B cell (primary cell): ENCODE results near the gene TRNAU1AP. TPM values are rescaled to one million over a fixed set of nuclear protein-coding genes. Genes with fewer than 3 reads are reported as not detected.
A peak's percentile ranks its signal among the peaks of the same experiment; 100 is the strongest.

ENCODE experiments used
- ATAC-seq: fragments of 200-7000 bp; cut with Tn5 transposase; one replicate; pipeline ENCODE4 v1.10.0; 2021; ENCODE audit warnings: low read depth, mild to moderate bottlenecking, moderate number of reproducible peaks, moderate library complexity
- CTCF ChIA-PET: fragments of 350-600 bp; sonication (Branson Sonifier 250); formaldehyde crosslinking; loops from one replicate; lab custom pipeline; 2021; ENCODE audit warnings: antibody characterized with exemption, inconsistent platforms; lab: Charles Lee
- POLR2A ChIA-PET: fragments of 350-600 bp; sonication (Branson Sonifier 250); formaldehyde crosslinking; loops from one replicate; lab custom pipeline; 2021; ENCODE audit warnings: antibody characterized with exemption; lab: Charles Lee
- DNase-seq: peaks from one replicate; pipeline ENCODE4 v3.0.0; 2013
- H2AFZ ChIP-seq: 2 replicates; pipeline ENCODE4 v1.6.1; 2012; ENCODE audit warnings: mild to moderate bottlenecking, low read depth, low read length; ENCODE audit not compliant: insufficient read depth, poor library complexity, severe bottlenecking
- H3K27ac ChIP-seq, 2 donors: 1 replicate in 1 of 2; 2 replicates in 1 of 2; pipeline ENCODE4 v1.5.1; 2012 to 2013; ENCODE audit warnings: low read length in 2 of 2, mild to moderate bottlenecking in 2 of 2, moderate library complexity in 1 of 2
- H3K27me3 ChIP-seq, 4 experiments: fragments of 200-600 bp in 1 of 4; sonication (generic) in 1 of 4; replicated peaks in 1 of 4; 1 replicate in 2 of 4; 2 replicates in 2 of 4; pipeline versions ENCODE4 v1.6.1 to v1.7.0; 2013 to 2016; ENCODE audit warnings: low read length in 3 of 4, mild to moderate bottlenecking in 2 of 4, mixed read lengths in 1 of 4, moderate library complexity in 1 of 4; ENCODE audit not compliant: insufficient read depth in 4 of 4, control insufficient read depth in 3 of 4; ENCODE audit errors: control extremely low read depth in 1 of 4
- H3K36me3 ChIP-seq, 2 experiments: replicated peaks in 1 of 2; 1 replicate in 1 of 2; 2 replicates in 1 of 2; pipeline versions ENCODE4 v1.6.1 to v1.7.1; 2013; ENCODE audit warnings: low read length in 1 of 2; ENCODE audit not compliant: insufficient read depth in 2 of 2, control insufficient read depth in 1 of 2; ENCODE audit errors: control extremely low read depth in 1 of 2, extremely low read depth in 1 of 2
- H3K4me1 ChIP-seq, 2 donors: fragments of 200-600 bp in 1 of 2; sonication (generic) in 1 of 2; 1 replicate in 1 of 2; 2 replicates in 1 of 2; pipeline versions ENCODE4 v1.5.1 to v1.6.1; 2013 to 2017; ENCODE audit warnings: low read length in 2 of 2; ENCODE audit not compliant: control insufficient read depth in 2 of 2, insufficient read depth in 2 of 2
- H3K4me2 ChIP-seq: replicated peaks from 2 replicates; pipeline ENCODE3; 2012; ENCODE audit warnings: mild to moderate bottlenecking, low read depth, low read length; ENCODE audit not compliant: poor library complexity, severe bottlenecking
- H3K4me3 ChIP-seq, 5 experiments: fragments of 200-600 bp in 1 of 5; sonication (generic) in 1 of 5; 1 replicate in 3 of 5; 2 replicates in 2 of 5; pipeline versions ENCODE4 v1.5.1 to v1.7.0; 2011 to 2016; ENCODE audit warnings: low read length in 4 of 5, mild to moderate bottlenecking in 4 of 5, low read depth in 2 of 5, control low read depth in 1 of 5, moderate library complexity in 1 of 5; ENCODE audit not compliant: insufficient read depth in 1 of 5; ENCODE audit errors: control extremely low read depth in 1 of 5, extremely low read depth in 1 of 5
- H3K79me2 ChIP-seq: fragments of 200-600 bp; sonication (generic); one replicate; pipeline ENCODE4 v1.6.0; 2016; ENCODE audit warnings: low read length; ENCODE audit not compliant: control insufficient read depth, insufficient read depth
- H3K9ac ChIP-seq: fragments of 200-600 bp; sonication (generic); 2 replicates; pipeline ENCODE4 v1.6.1; 2017; ENCODE audit warnings: mild to moderate bottlenecking, low read length, moderate library complexity
- H3K9me3 ChIP-seq, 3 donors: one replicate each; pipeline versions ENCODE4 v1.6.1 to v1.7.1; 2013; ENCODE audit warnings: low read length in 2 of 3; ENCODE audit not compliant: control insufficient read depth in 2 of 3, insufficient read depth in 1 of 3; ENCODE audit errors: control extremely low read depth in 1 of 3
- H4K20me1 ChIP-seq: 2 replicates; pipeline ENCODE4 v1.6.0; 2012; ENCODE audit warnings: mild to moderate bottlenecking, low read length; ENCODE audit not compliant: insufficient read depth, control insufficient read depth, poor library complexity, severe bottlenecking
- H3K27ac Mint-ChIP-seq: one replicate; pipeline ENCODE4 v1.8.0; 2021; ENCODE audit warnings: mixed read lengths
- H3K27me3 Mint-ChIP-seq: one replicate; pipeline ENCODE4 v1.8.0; 2021; ENCODE audit warnings: mixed read lengths
- H3K4me1 Mint-ChIP-seq: one replicate; pipeline ENCODE4 v1.8.0; 2021; ENCODE audit warnings: mixed read lengths
- H3K4me3 Mint-ChIP-seq: one replicate; pipeline ENCODE4 v1.8.0; 2021; ENCODE audit warnings: mixed read lengths
- H3K9me3 Mint-ChIP-seq: one replicate; pipeline ENCODE4 v1.8.0; 2022; ENCODE audit warnings: mixed read lengths; ENCODE audit not compliant: insufficient read depth
- EZH2 ChIP-seq: IDR thresholded peaks from 2 replicates; pipeline ENCODE4 v1.6.1; 2012; ENCODE audit warnings: borderline replicate concordance, low read depth, mild to moderate bottlenecking, moderate library complexity, low read length; ENCODE audit not compliant: insufficient read depth, poor library complexity, severe bottlenecking
- WGBS: methylation state at CpG from one replicate; pipeline ENCODE4 v1.1.5; 2013; ENCODE audit warnings: missing lambda C conversion rate; ENCODE audit not compliant: insufficient coverage; 5-methylcytosine and 5-hydroxymethylcytosine counted together
- intact Hi-C: fragments of 100-400 bp; cut with micrococcal nuclease; formaldehyde crosslinking; loops from one replicate; pipeline ENCODE4 v1.10.0; 2022
- polyA plus RNA-seq: library from polyadenylated mRNA; depleted of rRNA; stranded (reverse); fragments of >200 nt; gene quantifications from 2 replicates; pipeline ENCODE4 v1.2.3, GENCODE V29; 2012
- total RNA-seq, 2 donors: library from RNA; stranded (reverse); fragments of 120-200 nt in 1 of 2; gene quantifications; 1 replicate in 1 of 2; 2 replicates in 1 of 2; pipeline versions ENCODE4 v1.2.3 to v1.2.4, GENCODE V29; 2013 to 2022
- TF ChIP-seq, protein P1 (sequence below): fragments of 200-600 bp; IDR thresholded peaks from one replicate; pipeline ENCODE4 v1.8.0; 2022; ENCODE audit warnings: antibody characterized with exemption, mild to moderate bottlenecking

The TRNAU1AP gene
- total and polyA plus RNA-seq, 2 donors (not counting 1 experiment from before 2014, with no cell fraction given), result 39.8 to 45.2 TPM

DNA sequence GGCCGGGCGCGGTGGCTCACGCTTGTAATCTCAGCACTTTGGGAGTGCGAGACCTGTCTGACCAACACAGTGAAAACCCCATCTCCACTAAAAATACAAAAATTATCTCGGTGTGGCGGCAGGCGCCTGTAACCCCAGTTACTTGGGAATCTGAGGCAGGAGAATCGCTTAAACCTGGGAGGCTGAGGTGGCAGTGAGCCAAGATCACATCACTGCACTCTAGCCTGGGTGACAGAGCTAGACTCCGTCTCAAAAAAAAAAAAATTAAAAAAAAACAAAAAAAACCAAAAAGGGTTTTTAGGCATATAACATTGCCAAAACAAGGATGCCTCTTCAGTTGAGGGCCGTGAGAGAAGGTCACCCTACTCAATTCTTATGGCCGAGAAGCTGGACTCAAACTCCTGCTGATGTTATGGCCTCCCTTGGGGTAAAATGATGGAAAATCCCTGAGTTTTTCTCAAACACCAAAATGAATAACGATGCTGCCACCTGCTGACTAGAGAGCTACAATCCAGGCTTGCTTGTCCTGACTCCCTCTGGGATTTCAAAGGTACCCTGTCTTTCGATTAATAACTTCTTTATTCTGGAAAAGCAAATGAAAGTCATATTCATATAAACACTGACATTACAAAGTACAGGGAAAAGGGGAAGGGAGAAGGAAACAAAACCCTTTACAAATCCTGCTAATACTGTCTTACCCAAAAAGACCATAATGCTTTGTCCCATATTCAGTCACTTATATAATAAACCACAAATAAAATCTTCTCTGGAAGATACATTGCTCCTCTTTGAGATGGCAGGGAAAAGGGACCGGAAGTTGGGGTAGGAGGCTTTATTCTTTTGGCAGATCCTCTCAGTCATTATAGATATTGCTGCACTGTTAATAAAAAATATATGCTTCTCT lies 49.9 kb downstream of the TRNAU1AP start:
- Histone ChIP-seq H3K27me3 (no peaks in the 10 kb centered on the region), H3K79me2 (no peaks in the 10 kb centered on the region), H3K9ac (no peak overlapping the region), H3K9me3 (no peaks in the 10 kb centered on the region), H3K36me3 (peaks cover 6 to 36% of the 10 kb centered on the region in 2 experiments), H3K4me1 (no peaks in the 10 kb centered on the region), H3K4me3 (no peak overlapping the region), H3K27ac (no peak overlapping the region), H3K4me2 (no peak overlapping the region), H2AFZ (no peak overlapping the region), H4K20me1 (no peaks in the 10 kb centered on the region)
- H3K27ac Mint-ChIP-seq, result no peak overlapping the region
- H3K4me3 Mint-ChIP-seq, result no peak overlapping the region
- intact Hi-C loops, result loop anchor here (1.0 kb wide), 2 partner anchors 84 to 193 kb away; no protein-coding TSS in a partner anchor
- H3K27me3 Mint-ChIP-seq, result no peaks in the 10 kb centered on the region
- WGBS, result 92% methylated on average over 11 of the region's 15 CpGs
- ATAC-seq (peak; percentile 28), DNase-seq (peak; percentile 57)
- CTCF ChIA-PET, result interaction anchor here (0.6 to 5.1 kb wide), 22 partner anchors 12 to 866 kb away, joined by 3 to 49 read pairs (median 5); partner anchors contain the start of gene YTHDF2
- no peaks in the 10 kb centered on the region for H3K9me3 Mint-ChIP-seq
- no peaks in the 10 kb centered on the region for H3K4me1 Mint-ChIP-seq
- TF ChIP-seq, protein P1, sequence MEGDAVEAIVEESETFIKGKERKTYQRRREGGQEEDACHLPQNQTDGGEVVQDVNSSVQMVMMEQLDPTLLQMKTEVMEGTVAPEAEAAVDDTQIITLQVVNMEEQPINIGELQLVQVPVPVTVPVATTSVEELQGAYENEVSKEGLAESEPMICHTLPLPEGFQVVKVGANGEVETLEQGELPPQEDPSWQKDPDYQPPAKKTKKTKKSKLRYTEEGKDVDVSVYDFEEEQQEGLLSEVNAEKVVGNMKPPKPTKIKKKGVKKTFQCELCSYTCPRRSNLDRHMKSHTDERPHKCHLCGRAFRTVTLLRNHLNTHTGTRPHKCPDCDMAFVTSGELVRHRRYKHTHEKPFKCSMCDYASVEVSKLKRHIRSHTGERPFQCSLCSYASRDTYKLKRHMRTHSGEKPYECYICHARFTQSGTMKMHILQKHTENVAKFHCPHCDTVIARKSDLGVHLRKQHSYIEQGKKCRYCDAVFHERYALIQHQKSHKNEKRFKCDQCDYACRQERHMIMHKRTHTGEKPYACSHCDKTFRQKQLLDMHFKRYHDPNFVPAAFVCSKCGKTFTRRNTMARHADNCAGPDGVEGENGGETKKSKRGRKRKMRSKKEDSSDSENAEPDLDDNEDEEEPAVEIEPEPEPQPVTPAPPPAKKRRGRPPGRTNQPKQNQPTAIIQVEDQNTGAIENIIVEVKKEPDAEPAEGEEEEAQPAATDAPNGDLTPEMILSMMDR, result peak; percentile 45
- TF ChIP-seq EZH2, result no peak
- POLR2A ChIA-PET, result interaction anchor here (0.5 to 1.2 kb wide), 5 partner anchors 21 to 243 kb away, joined by 3 to 7 read pairs (median 4); no protein-coding TSS in a partner anchor

DNA sequence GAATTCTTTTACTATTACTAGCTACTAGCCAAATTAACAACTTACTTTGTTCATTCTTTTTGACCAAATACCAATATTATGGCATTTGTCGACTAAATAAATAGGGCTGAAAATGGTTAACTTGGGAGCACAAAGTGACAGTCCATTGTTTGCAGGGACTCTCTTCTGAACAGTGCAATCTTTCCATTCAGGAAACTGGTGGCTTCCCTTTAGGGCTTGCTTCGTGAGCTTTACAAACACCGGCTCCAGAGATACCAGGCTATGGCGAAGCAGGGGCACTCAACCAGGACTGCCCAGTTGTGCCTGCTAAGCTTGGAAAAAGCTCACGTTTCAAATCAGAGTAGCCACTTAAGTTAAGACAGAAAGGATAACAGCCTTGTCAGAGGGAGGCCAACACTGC lies 51.5 kb downstream of the TRNAU1AP start:
- no peak overlapping the region for H3K27ac ChIP-seq
- no peak for ATAC-seq
- H3K9me3 ChIP-seq, result no peaks in the 10 kb centered on the region
- H3K4me3 ChIP-seq, result no peak overlapping the region
- no peak overlapping the region for H3K9ac ChIP-seq
- H3K4me2 ChIP-seq, result no peak overlapping the region
- no peaks in the 10 kb centered on the region for H3K27me3 Mint-ChIP-seq
- intact Hi-C loops, result no loop called here
- TF ChIP-seq, protein P1, result no peak
- TF ChIP-seq EZH2, result no peak
- no peak overlapping the region for H3K4me3 Mint-ChIP-seq
- no peak for DNase-seq
- ChIA-PET POLR2A (no interaction called here), CTCF (interaction anchor here (1.6 to 5.1 kb wide), 5 partner anchors 25 to 356 kb away, joined by 5 to 49 read pairs (median 25); no protein-coding TSS in a partner anchor)
- no peak overlapping the region for H3K27ac Mint-ChIP-seq
- H3K36me3 ChIP-seq, result peaks cover 6 to 40% of the 10 kb centered on the region in 2 experiments
- H3K79me2 ChIP-seq, result no peaks in the 10 kb centered on the region
- no peaks in the 10 kb centered on the region for H4K20me1 ChIP-seq
- H3K27me3 ChIP-seq, result no peaks in the 10 kb centered on the region
- H3K9me3 Mint-ChIP-seq, result no peaks in the 10 kb centered on the region
- no peaks in the 10 kb centered on the region for H3K4me1 Mint-ChIP-seq
- WGBS, result 99% methylated on average over 4 of the region's 5 CpGs
- no peak overlapping the region for H2AFZ ChIP-seq
- H3K4me1 ChIP-seq, result no peaks in the 10 kb centered on the region
